Neural crest cell (in vitro differentiated cells): ENCODE results near the gene KIF25. TPM values are rescaled to one million over a fixed set of nuclear protein-coding genes. Genes with fewer than 3 reads are reported as not detected.

Experiments used
- DNase-seq: peaks from one replicate; pipeline ENCODE4 v3.0.0; 2021; ENCODE audit warnings: low read depth, mixed read lengths, low spot score
- H3K27ac Mint-ChIP-seq: one replicate; pipeline ENCODE4 v1.8.0; 2021; ENCODE audit warnings: mild to moderate bottlenecking, mixed read lengths; ENCODE audit not compliant: unreplicated experiment
- H3K27me3 Mint-ChIP-seq: 2 replicates; pipeline ENCODE4 v1.8.0; 2021; ENCODE audit warnings: low read depth, mild to moderate bottlenecking, mixed read lengths
- H3K36me3 Mint-ChIP-seq: 2 replicates; pipeline ENCODE4 v1.8.0; 2021; ENCODE audit warnings: low read depth, mild to moderate bottlenecking, mixed read lengths
- H3K4me1 Mint-ChIP-seq: 2 replicates; pipeline ENCODE4 v1.8.0; 2021; ENCODE audit warnings: mixed read lengths
- H3K4me3 Mint-ChIP-seq: one replicate; pipeline ENCODE4 v1.8.0; 2021; ENCODE audit warnings: mild to moderate bottlenecking, mixed read lengths
- H3K9me3 Mint-ChIP-seq: 2 replicates; pipeline ENCODE4 v1.8.0; 2021; ENCODE audit warnings: mixed read lengths
- CTCF ChIP-seq: fragments of 200-600 bp; sonication (generic); conservative IDR thresholded peaks from 2 replicates; pipeline ENCODE4 v1.5.0; 2021; ENCODE audit warnings: antibody characterized with exemption, mild to moderate bottlenecking
- total RNA-seq: library from RNA; stranded (reverse); gene quantifications from 2 replicates; pipeline ENCODE4 v1.2.1, GENCODE V29; 2021

KIF25 gene
- total RNA-seq, 1 donor from 2014 or later = 0.72 TPM

DNA sequence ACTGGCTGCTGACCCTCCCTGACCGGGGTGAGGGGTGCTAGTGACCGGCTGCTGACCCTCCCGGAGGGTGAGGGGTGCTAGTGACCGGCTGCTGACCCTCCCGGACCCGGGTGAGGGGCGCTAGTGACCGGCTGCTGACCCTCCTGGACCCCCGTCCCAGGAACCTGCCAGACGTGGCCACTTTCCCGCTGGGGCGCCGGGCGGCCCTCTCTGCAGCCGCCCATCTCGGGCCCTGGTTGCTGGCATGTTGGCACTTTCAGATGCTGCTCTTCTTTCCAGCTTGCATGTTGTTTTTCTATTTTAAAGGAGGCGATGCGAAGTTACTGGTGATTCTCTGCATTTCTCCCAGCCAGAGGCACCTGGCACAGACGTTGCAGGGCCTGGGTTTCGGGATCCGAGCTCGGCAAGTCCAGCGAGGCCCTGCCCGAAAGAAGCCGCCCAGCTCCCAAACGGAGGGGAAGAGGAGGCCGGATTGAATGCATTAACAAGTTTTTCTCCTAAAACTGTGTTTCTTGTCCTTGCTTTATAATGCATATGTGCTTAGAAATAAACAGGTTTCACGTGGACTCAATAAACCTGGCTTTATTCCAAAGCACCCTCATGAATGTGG lies 47.2 kb downstream of the KIF25 start:
- no peak for DNase-seq
- peaks cover 4% of the 10 kb centered on the region for H3K36me3 Mint-ChIP-seq

GRCh38 chr6:168045141-168045691 lies 47.7 kb downstream of the KIF25 start:
- DNase-seq = no peak
- Mint-ChIP-seq H3K9me3 (no peaks in the 10 kb centered on the region), H3K36me3 (no peaks in the 10 kb centered on the region), H3K27ac (peak overlapping the region; percentile 35), H3K4me3 (no peak overlapping the region), H3K27me3 (no peaks in the 10 kb centered on the region), H3K4me1 (no peaks in the 10 kb centered on the region)
- no peak for TF ChIP-seq CTCF

More for the DNA sequence above, 47.2 kb downstream of the KIF25 start:
- Mint-ChIP-seq H3K4me3 (no peak overlapping the region), H3K4me1 (no peaks in the 10 kb centered on the region), H3K27me3 (no peaks in the 10 kb centered on the region), H3K27ac (peak overlapping the region; percentile 50), H3K9me3 (no peaks in the 10 kb centered on the region)
- TF ChIP-seq CTCF = no peak

GRCh38 chr6:168045706-168046620 lies 48.5 kb downstream of the KIF25 start:
- no peak overlapping the region for H3K27ac Mint-ChIP-seq
- no peaks in the 10 kb centered on the region for H3K9me3 Mint-ChIP-seq
- H3K4me1 Mint-ChIP-seq = no peaks in the 10 kb centered on the region
- DNase-seq = no peak
- no peak overlapping the region for H3K4me3 Mint-ChIP-seq
- no peaks in the 10 kb centered on the region for H3K36me3 Mint-ChIP-seq
- H3K27me3 Mint-ChIP-seq = no peaks in the 10 kb centered on the region
- TF ChIP-seq CTCF = no peak

GRCh38 chr6:168046696-168047095 lies 49.2 kb downstream of the KIF25 start:
- Mint-ChIP-seq H3K27ac (no peak overlapping the region), H3K9me3 (no peaks in the 10 kb centered on the region), H3K4me3 (no peak overlapping the region), H3K27me3 (no peaks in the 10 kb centered on the region), H3K36me3 (no peaks in the 10 kb centered on the region), H3K4me1 (no peaks in the 10 kb centered on the region)
- DNase-seq = no peak
- TF ChIP-seq CTCF = no peak

GRCh38 chr6:168047841-168048723 lies 50.6 kb downstream of the KIF25 start:
- DNase-seq = no peak
- Mint-ChIP-seq H3K4me1 (no peaks in the 10 kb centered on the region), H3K27me3 (no peaks in the 10 kb centered on the region), H3K9me3 (no peaks in the 10 kb centered on the region), H3K27ac (no peak overlapping the region), H3K4me3 (no peak overlapping the region), H3K36me3 (no peaks in the 10 kb centered on the region)
- TF ChIP-seq CTCF = no peak
